A549 (cell line): ENCODE data around the gene STRIP2. TPM values are rescaled to one million over a fixed set of nuclear protein-coding genes. Genes with fewer than 3 reads are reported as not detected.

ENCODE experiments used
- ATAC-seq, 2 experiments: fragments of 200-7000 bp in 1 of 2; fragments of >200 bp in 1 of 2; cut with Nextera tagmentation in 1 of 2; cut with Tn5 transposase in 1 of 2; 3 replicates each; pipeline versions ENCODE4 v1.8.0 to v1.9.1; 2018 to 2020; ENCODE audit warnings: mild to moderate bottlenecking in 1 of 2, moderate library complexity in 1 of 2
- CTCF ChIA-PET: fragments of 300-600 bp; sonication (Branson Sonifier 250); formaldehyde crosslinking; extraction: SDS; loops from one replicate; lab custom pipeline; 2021; ENCODE audit warnings: antibody characterized with exemption, inconsistent platforms; lab: Yijun Ruan, JAX
- POLR2A ChIA-PET: fragments of 350-600 bp; formaldehyde crosslinking; extraction: SDS; loops from one replicate; lab custom pipeline; 2021; ENCODE audit warnings: antibody characterized with exemption, inconsistent platforms; lab: Yijun Ruan, JAX
- DNase-seq, 2 experiments: peaks; one replicate each; pipeline versions ENCODE4 v3.0.0 to v3.0.0-alpha.2; 2011 to 2016; ENCODE audit warnings: low read depth in 1 of 2, low spot score in 1 of 2
- FAIRE-seq: peaks from 2 replicates; lab custom pipeline; 2011; peaks lifted over from hg19 to GRCh38; lab: Jason Lieb, UNC
- H3K27ac ChIP-seq, 2 experiments: fragments of >200 bp; sonication (Bioruptor Twin); formaldehyde crosslinking; 3 replicates each; pipeline ENCODE4 v1.5.1; 2016 to 2017
- H3K4me1 ChIP-seq: fragments of >200 bp; sonication (Bioruptor Twin); formaldehyde crosslinking; 3 replicates; pipeline ENCODE4 v1.6.1; 2016
- H3K4me2 ChIP-seq: fragments of >200 bp; sonication (Bioruptor Twin); formaldehyde crosslinking; 3 replicates; pipeline ENCODE4 v1.6.1; 2016
- H3K4me3 ChIP-seq: fragments of >200 bp; sonication (Bioruptor Twin); formaldehyde crosslinking; 3 replicates; pipeline ENCODE4 v1.5.1; 2016
- H3K9me3 ChIP-seq: fragments of >200 bp; sonication (Bioruptor Twin); formaldehyde crosslinking; 3 replicates; pipeline ENCODE4 v1.6.1; 2016
- BCL3 ChIP-seq: fragments of >200 bp; sonication (Bioruptor Twin); formaldehyde crosslinking; IDR thresholded peaks from 3 replicates; pipeline ENCODE4 v1.6.1; 2016
- CEBPB ChIP-seq, 2 experiments: fragments of >200 bp in 1 of 2; sonication (Bioruptor Twin) in 1 of 2; formaldehyde crosslinking in 1 of 2; IDR thresholded peaks; 2 replicates each; pipeline ENCODE4 v1.6.1; 2012 to 2016
- FOSB ChIP-seq: fragments of 250-450 bp; sonication (Bioruptor Pico); IDR thresholded peaks from 2 replicates; pipeline ENCODE4 v1.5.0; 2020; ENCODE audit warnings: mild to moderate bottlenecking, moderate library complexity
- FOSL2 ChIP-seq, 2 experiments: fragments of 450-650 bp in 1 of 2; fragments of >200 bp in 1 of 2; sonication (Bioruptor Twin) in 1 of 2; formaldehyde crosslinking; IDR thresholded peaks; 2 replicates each; pipeline versions ENCODE4 v1.5.0 to v1.6.1; 2016 to 2020; ENCODE audit warnings: mild to moderate bottlenecking in 1 of 2, moderate library complexity in 1 of 2
- KDM1A ChIP-seq: fragments of 200-600 bp; sonication (generic); IDR thresholded peaks from 2 replicates; pipeline ENCODE4 v1.6.1; 2016; ENCODE audit warnings: low read depth, mild to moderate bottlenecking
- MAFK ChIP-seq: fragments of 450-650 bp; IDR thresholded peaks from 2 replicates; pipeline ENCODE4 v1.6.1; 2014; ENCODE audit not compliant: partially characterized antibody
- MYC ChIP-seq: IDR thresholded peaks from 2 replicates; pipeline ENCODE4 v1.6.1; 2012; ENCODE audit warnings: mild to moderate bottlenecking, inconsistent platforms, low read length, improper control_type of control experiment, borderline replicate concordance
- NFE2L2 ChIP-seq: fragments of 150-350 bp; conservative IDR thresholded peaks from 2 replicates; pipeline ENCODE4 v1.6.1; 2014; ENCODE audit warnings: low read length
- NPAS2 ChIP-seq: fragments of 250-450 bp; sonication (Bioruptor Pico); IDR thresholded peaks from 2 replicates; pipeline ENCODE4 v1.8.0; 2022; ENCODE audit warnings: mild to moderate bottlenecking, moderate library complexity, borderline replicate concordance
- NR3C1 ChIP-seq: fragments of >200 bp; sonication (Bioruptor Twin); formaldehyde crosslinking; IDR thresholded peaks from 3 replicates; pipeline ENCODE4 v1.6.1; 2017
- PBX3 ChIP-seq: IDR thresholded peaks from 2 replicates; pipeline ENCODE4 v1.6.1; 2012
- RAD21 ChIP-seq, 2 experiments: fragments of >200 bp in 1 of 2; sonication (Bioruptor Twin) in 1 of 2; formaldehyde crosslinking in 1 of 2; IDR thresholded peaks in 1 of 2; conservative IDR thresholded peaks in 1 of 2; 2 replicates in 1 of 2; 3 replicates in 1 of 2; pipeline ENCODE4 v1.6.1; 2012 to 2018; ENCODE audit warnings: inconsistent platforms in 1 of 2
- REST ChIP-seq: fragments of 200-600 bp; sonication (generic); IDR thresholded peaks from 2 replicates; pipeline ENCODE4 v1.6.1; 2016; ENCODE audit warnings: antibody characterized with exemption, mild to moderate bottlenecking, moderate library complexity
- SMC3 ChIP-seq: fragments of >200 bp; sonication (Bioruptor Twin); formaldehyde crosslinking; IDR thresholded peaks from 3 replicates; pipeline ENCODE4 v1.6.1; 2018; ENCODE audit warnings: inconsistent platforms
- TP53 ChIP-seq: fragments of 250-450 bp; sonication (Bioruptor Pico); IDR thresholded peaks from 2 replicates; pipeline ENCODE4 v1.5.0; 2021; ENCODE audit warnings: mild to moderate bottlenecking, moderate library complexity
- USF2 ChIP-seq: fragments of 450-650 bp; IDR thresholded peaks from 2 replicates; pipeline ENCODE4 v1.6.1; 2014; ENCODE audit warnings: antibody characterized with exemption
- WGBS: methylation state at CpG from one replicate; pipeline ENCODE4 v1.1.6; 2017; ENCODE audit errors: missing lambda C conversion rate; 5-methylcytosine and 5-hydroxymethylcytosine counted together
- polyA plus RNA-seq, 4 experiments: library from polyadenylated mRNA; depleted of rRNA in 3 of 4; stranded (reverse); fragments of >200 nt; fragmentation: RNase III in 1 of 4; extraction: RNeasy Plus Mini Kit Qiagen cat#74134 plus additional on column Dnase treatment in 1 of 4; gene quantifications; 2 replicates in 3 of 4; 3 replicates in 1 of 4; pipeline ENCODE4 v1.2.3, GENCODE V29; 2011 to 2017

STRIP2 gene
- polyA plus RNA-seq, 2 of the 4 experiments (the other 2 are of a cell fraction): 4.9 to 7.2 TPM

GRCh38 chr7:129385116-129385515 is 49.1 kb upstream of the STRIP2 start:
- FAIRE-seq (no peak), DNase-seq (no peak), ATAC-seq (no peak)
- H3K27ac ChIP-seq: no peak overlapping the region
- POLR2A ChIA-PET: no interaction called here
- TF ChIP-seq BCL3: no peak
- no peak for TF ChIP-seq NFE2L2
- no peak for TF ChIP-seq RAD21 (conservative IDR thresholded peaks at IDR 0.05 in 1 of 2, IDR thresholded peaks at IDR 0.05 in 1 of 2)
- no peak for TF ChIP-seq SMC3
- WGBS: 69% methylated on average over 1 of the region's 1 CpG
- H3K4me3 ChIP-seq: no peak overlapping the region
- CTCF ChIA-PET: interaction anchor here (0.8 to 1.4 kb wide), 4 partner anchors 9 to 76 kb away, joined by 3 to 5 read pairs (median 4); no protein-coding TSS in a partner anchor
- H3K4me1 ChIP-seq: no peaks in the 10 kb centered on the region
- no peaks in the 10 kb centered on the region for H3K9me3 ChIP-seq
- H3K4me2 ChIP-seq: no peak overlapping the region

- Histone ChIP-seq H3K4me3 (no peak overlapping the region), H3K9me3 (no peaks in the 10 kb centered on the region), H3K4me2 (no peak overlapping the region), H3K27ac (no peak overlapping the region), H3K4me1 (no peaks in the 10 kb centered on the region)
- CTCF ChIA-PET: interaction anchor here (0.8 to 1.4 kb wide), 4 partner anchors 10 to 75 kb away, joined by 3 to 5 read pairs (median 4); no protein-coding TSS in a partner anchor
- ATAC-seq (no peak), FAIRE-seq (no peak), DNase-seq (no peak)
- POLR2A ChIA-PET: no interaction called here
- WGBS: 95% methylated on average over 4 of the region's 4 CpGs
- TF ChIP-seq KDM1A (no peak), FOSB (CRISPR knock-in tag) (no peak), NPAS2 (CRISPR knock-in tag) (no peak), TP53 (CRISPR knock-in tag) (no peak), MAFK (no peak), USF2 (no peak), REST (no peak), NR3C1 (no peak), NFE2L2 (no peak), MYC (no peak), PBX3 (no peak), CEBPB (IDR thresholded peaks at IDR 0.05) (no peak)
Observed at GRCh38 chr7:129385598-129385997, 48.6 kb upstream of the STRIP2 start.

- CTCF ChIA-PET: interaction anchor here (0.8 to 4.4 kb wide), 3 partner anchors 11 to 85 kb away, joined by 3 to 28 read pairs (median 16); no protein-coding TSS in a partner anchor
Observed at GRCh38 chr7:129386506-129386905, 47.7 kb upstream of the STRIP2 start.

More at GRCh38 chr7:129386506-129386905, 47.7 kb upstream of the STRIP2 start:
- no peak overlapping the region for H3K4me2 ChIP-seq
- TF ChIP-seq FOSL2 (IDR thresholded peaks at IDR 0.05) (no peak), FOSL2 (CRISPR knock-in tag; IDR thresholded peaks at IDR 0.05) (no peak), SMC3 (no peak)
- TF ChIP-seq, all 56 proteins: peak for 0
- POLR2A ChIA-PET: no interaction called here
- Histone ChIP-seq H3K4me1 (no peaks in the 10 kb centered on the region), H3K27ac (no peak overlapping the region), H3K4me3 (no peak overlapping the region), H3K9me3 (no peaks in the 10 kb centered on the region)
- no peak for ATAC-seq
- no peak for DNase-seq
- no peak for FAIRE-seq
